HG03469 (cell line): ENCODE measurements around the gene MYH7B.

Experiments used
- ATAC-seq: cut with Tn5 transposase; IDR thresholded peaks from one replicate; pipeline ENCODE4 v1.9.1; 2021; ENCODE audit warnings: mild to moderate bottlenecking, moderate library complexity, moderate number of reproducible peaks; ENCODE audit not compliant: unreplicated experiment

The MYH7B gene

DNA sequence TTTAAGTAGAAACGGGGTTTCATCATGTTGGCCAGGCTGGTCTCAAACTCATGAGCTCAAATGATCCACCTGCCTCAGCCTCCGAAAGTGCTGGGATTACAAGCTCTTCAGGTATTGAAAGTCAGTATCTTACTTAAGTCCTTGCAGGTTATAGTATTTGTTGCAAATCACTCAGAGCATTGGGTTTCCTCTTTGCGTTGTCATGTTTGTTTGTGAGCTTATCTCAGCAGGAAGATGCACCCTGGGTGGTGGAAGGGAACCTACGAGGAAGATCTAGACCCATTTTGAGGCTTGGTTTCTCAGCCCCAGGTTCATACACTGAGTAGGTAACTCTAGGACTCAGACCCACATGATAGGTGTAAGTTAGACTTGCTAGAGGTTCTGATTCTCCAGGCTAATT is 18.6 kb downstream of the MYH7B start:
- no peak for ATAC-seq

GRCh38 chr20:34976286-34976685 is 20.6 kb downstream of the MYH7B start:
- no peak for ATAC-seq

DNA sequence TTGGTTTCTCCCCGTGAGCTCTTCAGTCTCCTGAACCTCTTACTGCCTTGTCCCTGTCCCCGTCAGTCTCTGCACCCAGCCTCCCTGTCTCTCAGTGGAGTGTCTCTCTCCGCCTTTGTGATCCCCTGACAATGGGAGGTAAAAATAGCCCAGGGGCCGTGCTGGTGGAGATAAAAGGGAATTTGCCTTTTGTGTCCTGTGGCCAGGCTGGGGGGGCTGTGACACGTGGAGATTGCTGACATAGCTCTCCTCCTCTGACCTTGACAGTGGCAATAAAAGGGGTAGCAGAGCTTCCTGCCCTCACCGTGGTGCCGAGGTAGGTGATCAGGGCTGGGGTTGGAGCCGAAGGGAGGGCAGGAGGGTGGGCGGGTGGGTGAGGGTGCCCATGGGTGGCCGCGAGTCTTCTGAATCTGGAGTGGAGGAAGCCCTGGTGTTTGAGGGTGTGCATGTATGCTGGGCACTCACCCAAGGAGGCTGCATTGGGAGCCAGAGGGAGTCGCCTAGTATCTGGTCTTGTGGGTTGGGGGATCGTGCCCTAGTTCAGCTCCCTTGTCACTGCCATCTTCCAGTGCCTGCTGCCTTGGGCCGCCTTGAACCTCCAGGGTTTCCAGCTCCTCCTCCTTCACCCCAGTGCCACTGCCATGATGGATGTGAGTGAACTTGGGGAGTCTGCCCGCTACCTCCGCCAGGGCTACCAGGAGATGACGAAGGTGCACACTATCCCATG is 21.9 kb downstream of the MYH7B start:
- no peak for ATAC-seq

DNA sequence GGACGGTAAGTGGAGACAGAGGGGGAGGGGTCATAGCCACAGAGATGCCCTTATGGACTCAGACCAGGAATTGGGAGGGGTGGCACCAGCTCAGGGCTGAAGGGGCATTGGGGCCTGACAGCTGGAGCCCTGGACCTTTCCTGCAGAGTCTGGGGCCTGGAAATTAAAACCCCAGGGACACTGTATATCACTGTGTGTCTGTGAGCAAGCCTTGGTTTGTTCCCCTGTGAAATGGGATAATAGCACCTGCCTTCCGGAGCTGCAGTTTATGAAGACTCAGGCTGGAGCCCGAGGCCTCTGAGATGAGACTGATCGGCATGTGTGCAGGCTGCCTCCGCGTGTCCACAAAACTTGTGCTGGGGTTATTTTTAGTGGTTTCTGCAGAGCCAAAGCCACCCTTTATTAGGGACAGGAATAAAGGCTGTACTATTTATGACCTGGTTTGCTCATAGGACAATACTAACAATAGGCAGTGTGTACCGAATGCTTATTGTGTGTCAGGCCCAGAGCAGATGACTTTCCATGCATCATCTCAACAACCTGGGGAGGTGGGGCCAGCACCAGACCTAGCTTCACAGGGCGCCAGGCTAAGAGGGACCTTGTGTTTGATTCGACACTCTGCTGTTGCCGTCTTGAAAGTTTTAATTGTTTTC is 22.6 kb downstream of the MYH7B start:
- no peak for ATAC-seq

- no peak for ATAC-seq
These were observed 23.9 kb downstream of the MYH7B start for GRCh38 chr20:34979366-34980153.

GRCh38 chr20:34980543-34981233 is 25.0 kb downstream of the MYH7B start:
- no peak for ATAC-seq

- ATAC-seq = no peak
These were observed 26.8 kb downstream of the MYH7B start for GRCh38 chr20:34982270-34983088.

- no peak for ATAC-seq
These were observed 27.6 kb downstream of the MYH7B start for GRCh38 chr20:34983089-34983820.

GRCh38 chr20:34983995-34984735 is 28.5 kb downstream of the MYH7B start:
- no peak for ATAC-seq

DNA sequence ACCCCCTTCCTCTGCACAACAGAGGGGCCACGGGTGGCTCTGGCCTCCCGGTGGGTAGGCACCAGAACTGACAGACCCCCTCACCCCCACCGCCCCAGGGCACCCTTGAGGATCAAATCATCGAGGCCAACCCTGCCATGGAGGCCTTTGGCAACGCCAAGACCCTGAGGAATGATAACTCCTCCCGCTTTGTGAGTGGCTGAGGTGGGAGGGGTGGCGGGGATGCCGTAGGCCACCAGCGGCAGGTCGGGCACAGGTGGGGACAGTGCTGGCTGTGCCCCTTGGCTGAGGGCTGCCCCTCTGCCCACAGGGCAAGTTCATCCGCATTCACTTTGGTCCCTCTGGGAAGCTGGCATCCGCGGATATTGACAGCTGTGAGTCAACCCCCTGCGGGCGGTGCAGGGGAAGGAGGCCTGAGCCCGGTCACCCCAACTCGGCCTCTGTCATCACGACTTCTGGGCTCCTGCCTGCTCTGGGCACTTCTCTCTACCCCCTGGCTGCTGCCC is 29.1 kb downstream of the MYH7B start:
- ATAC-seq = no peak

DNA sequence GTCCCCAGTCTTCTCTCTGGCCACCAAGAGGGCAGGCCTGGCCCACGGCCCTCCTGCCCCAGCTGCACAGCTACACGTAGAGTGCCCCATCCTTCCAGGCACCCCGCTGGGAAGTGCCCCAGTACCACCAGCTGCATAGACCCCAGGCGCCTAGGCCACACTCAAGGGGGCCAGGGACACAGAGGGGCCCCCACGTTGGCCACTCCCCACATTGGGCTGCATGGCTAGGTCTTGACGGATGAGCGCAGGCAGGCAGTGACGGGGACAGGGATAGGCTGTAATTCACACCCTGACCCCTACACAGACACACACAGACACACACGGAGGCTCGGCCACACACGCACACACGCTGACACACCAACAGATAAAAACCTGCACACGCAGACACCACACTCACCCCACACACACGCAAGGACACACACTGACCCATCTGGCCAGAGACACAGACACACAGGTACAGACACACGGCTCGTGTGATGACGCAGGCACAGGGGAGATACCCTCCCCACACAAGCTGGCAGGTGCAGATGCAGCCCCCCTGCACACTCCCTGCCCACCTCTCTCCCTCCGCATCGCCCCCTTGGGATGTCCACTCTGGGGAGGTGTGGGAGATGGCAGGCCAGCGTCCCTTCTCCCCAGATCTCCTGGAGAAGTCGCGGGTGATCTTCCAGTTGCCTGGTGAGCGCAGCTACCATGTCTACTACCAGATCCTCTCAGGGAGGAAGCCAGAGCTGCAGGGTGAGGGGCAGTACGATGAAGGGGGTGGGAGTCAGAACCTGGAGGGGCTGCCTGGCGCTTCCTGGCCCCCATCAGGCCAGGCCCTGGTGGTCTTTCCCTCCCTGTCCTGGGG is 30.0 kb downstream of the MYH7B start:
- ATAC-seq = no peak

DNA sequence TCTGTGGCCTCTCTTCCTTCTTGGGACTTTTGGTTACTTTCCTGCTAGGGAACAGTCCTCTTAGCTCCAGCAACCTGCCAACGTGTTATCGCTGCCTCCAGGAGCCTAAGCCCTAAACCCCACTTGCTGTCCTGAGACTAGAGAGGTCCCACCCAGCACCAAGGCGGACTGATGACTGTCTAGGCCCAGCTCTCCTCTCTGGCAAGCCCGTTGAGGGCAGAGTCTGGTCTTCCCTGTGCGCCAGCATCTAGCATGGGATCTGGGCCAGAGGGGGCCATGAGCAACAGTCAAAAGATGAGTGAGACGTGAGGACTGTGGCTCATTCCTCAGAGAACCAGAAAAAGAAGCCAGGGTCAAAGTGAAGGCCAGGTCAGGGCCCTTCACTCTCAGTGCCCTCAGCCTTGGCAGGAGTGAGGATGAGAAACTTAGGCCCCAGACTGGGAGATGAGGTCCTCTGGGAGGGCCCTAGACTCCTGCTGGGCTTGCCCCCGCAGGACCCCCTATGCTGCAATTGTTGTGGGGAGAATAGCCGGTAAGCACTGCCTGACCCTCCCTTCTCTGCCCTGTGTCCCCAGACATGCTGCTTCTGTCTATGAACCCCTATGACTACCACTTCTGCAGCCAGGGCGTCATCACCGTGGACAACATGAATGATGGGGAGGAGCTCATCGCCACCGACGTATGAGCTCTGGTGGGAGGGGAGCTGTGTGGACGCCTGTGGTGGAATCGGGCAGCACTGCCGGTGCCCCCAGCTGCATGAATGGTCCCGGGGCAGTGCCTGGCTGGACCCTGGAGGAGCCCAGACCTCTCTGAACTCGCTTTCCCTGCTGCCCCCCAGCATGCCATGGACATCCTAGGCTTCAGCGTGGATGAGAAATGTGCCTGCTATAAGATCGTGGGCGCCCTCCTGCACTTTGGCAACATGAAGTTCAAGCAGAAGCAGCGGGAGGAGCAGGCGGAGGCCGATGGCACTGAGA is 30.9 kb downstream of the MYH7B start:
- no peak for ATAC-seq

GRCh38 chr20:34987288-34988190 is 31.9 kb downstream of the MYH7B start:
- ATAC-seq = no peak

DNA sequence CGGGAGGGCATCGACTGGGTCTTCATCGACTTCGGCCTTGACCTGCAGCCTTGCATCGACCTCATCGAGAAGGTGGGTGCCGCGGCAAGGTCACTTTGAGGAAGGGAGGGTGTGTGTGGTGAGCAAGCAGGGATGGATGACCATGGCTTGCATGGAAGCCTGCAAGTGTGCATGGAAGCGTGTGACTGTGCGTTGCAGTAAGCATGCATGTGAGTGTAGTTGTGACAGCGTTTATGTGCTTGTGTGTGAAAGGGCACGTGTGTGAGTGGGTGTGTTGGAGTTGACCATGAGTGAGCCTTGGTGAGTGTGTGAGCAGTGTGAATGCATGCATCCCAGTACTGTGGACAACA is 32.5 kb downstream of the MYH7B start:
- no peak for ATAC-seq

GRCh38 chr20:34989118-34989517 is 33.5 kb downstream of the MYH7B start:
- no peak for ATAC-seq

DNA sequence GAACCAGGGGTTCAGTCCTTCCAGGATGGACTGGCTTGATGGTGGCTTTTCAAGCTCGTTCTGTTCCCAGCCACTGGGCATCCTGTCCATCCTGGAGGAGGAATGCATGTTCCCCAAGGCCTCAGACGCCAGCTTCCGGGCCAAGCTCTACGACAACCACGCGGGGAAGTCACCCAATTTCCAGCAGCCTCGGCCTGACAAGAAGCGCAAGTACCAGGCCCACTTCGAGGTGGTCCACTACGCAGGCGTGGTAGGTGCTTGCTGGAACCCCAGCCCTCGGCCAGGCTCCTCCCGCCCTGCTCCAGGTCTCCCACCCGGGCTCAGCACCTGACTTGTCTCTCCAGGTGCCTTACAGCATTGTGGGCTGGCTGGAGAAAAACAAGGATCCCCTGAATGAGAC is 34.0 kb downstream of the MYH7B start:
- ATAC-seq = no peak
